BLaER1 treated with 17β-estradiol and CSF1 and Interleukin-3, amounts not matched to agents 10 nM and 100 nM (cell line): ENCODE data around the gene SEPTIN1.
"Not testable (repeated sequence)": the region's sequence is repeated elsewhere in the genome, so short reads cannot be mapped to it uniquely, and the experiment has no call there.

Experiments used
- H3K27ac ChIP-seq, 11 experiments: shearing (Covaris generic); formaldehyde crosslinking; 2 replicates each; pipeline ENCODE4 v1.8.1; 2022
- H3K27me3 ChIP-seq, 11 experiments: shearing (Covaris generic); formaldehyde crosslinking; 2 replicates each; pipeline ENCODE4 v1.8.1; 2022
- H3K36me3 ChIP-seq, 11 experiments: shearing (Covaris generic); formaldehyde crosslinking; 2 replicates each; pipeline ENCODE4 v1.8.1; 2022
- H3K4me1 ChIP-seq, 10 experiments: shearing (Covaris generic); formaldehyde crosslinking; 2 replicates each; pipeline ENCODE4 v1.8.1; 2022
- H3K4me2 ChIP-seq, 11 experiments: shearing (Covaris generic); formaldehyde crosslinking; 2 replicates each; pipeline ENCODE4 v1.8.1; 2022
- H3K4me3 ChIP-seq, 10 experiments: shearing (Covaris generic); formaldehyde crosslinking; 2 replicates each; pipeline ENCODE4 v1.8.1; 2022
- H3K9ac ChIP-seq, 11 experiments: shearing (Covaris generic); formaldehyde crosslinking; 2 replicates each; pipeline ENCODE4 v1.8.1; 2022
- H3K9me3 ChIP-seq, 11 experiments: shearing (Covaris generic); formaldehyde crosslinking; replicated peaks in 1 of 11; 2 replicates each; pipeline ENCODE4 v1.8.1; 2022
- H4K20me1 ChIP-seq, 11 experiments: shearing (Covaris generic); formaldehyde crosslinking; 2 replicates each; pipeline ENCODE4 v1.8.1; 2022
- Cebpa-rat ChIP-seq, 11 experiments: shearing (Covaris generic); IDR thresholded peaks; 2 replicates each; pipeline ENCODE4 v1.8.1; 2022

SEPTIN1 gene

GRCh38 chr16:30340621-30341020 lies 41.7 kb downstream of the SEPTIN1 start:
- H3K4me2 ChIP-seq = peak overlapping the region; percentile 48 to 86 (median 67)
- no peak for TF ChIP-seq Cebpa-rat (IDR thresholded peaks at IDR 0.05)
- H3K9ac ChIP-seq = peak overlapping the region in 2 of 11 experiments; percentile 30 to 44; a peak in 6 of 22 replicates
- H3K4me1 ChIP-seq = peaks cover 36 to 66% (median 62%) of the 10 kb centered on the region in 10 experiments
- peak overlapping the region in 5 of 11 experiments; percentile 5 to 32 (median 28); a peak in 6 of 22 replicates for H3K27ac ChIP-seq
- no peaks in the 10 kb centered on the region for H3K9me3 ChIP-seq
- H3K27me3 ChIP-seq = no peaks in the 10 kb centered on the region
- no peaks in the 10 kb centered on the region for H3K36me3 ChIP-seq
- H4K20me1 ChIP-seq = no peaks in the 10 kb centered on the region
- H3K4me3 ChIP-seq = 0 out of 20 replicates have a peak overlapping the region, but pooled peaks of 1 of the 10 experiments have one; percentile 2

DNA sequence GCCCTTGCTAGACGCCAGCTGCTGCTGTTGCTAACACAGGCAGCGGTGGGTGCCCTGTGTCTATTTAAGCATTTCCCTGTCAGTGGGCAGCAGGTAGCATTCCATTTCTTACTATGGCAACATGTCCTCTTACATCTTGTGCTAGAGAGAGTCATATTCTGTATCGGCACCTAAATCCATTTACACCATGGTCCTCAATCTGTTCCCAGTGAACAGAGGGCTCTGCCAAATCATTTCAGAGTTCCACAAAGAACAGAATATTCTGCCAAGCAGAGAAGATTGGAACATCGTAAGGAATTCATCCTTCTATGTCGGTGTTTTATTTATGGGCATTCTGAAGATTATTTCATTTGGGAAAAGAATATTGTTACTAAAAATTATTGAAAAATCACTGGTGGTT lies 43.6 kb downstream of the SEPTIN1 start:
- H3K9me3 ChIP-seq, H3K4me3 ChIP-seq, H3K27ac ChIP-seq, H3K27me3 ChIP-seq, H3K4me2 ChIP-seq, H3K9ac ChIP-seq, H4K20me1 ChIP-seq, H3K36me3 ChIP-seq: not testable (repeated sequence)
- H3K4me1 ChIP-seq = peaks cover 36 to 66% (median 63%) of the 10 kb centered on the region in 10 experiments

GRCh38 chr16:30337964-30338357 lies 44.4 kb downstream of the SEPTIN1 start:
- Histone ChIP-seq H3K27ac (peak overlapping the region in 4 of 11 experiments; percentile 31 to 47 (median 32); a peak in 3 of 22 replicates), H3K4me1 (peaks cover 34 to 59% (median 55%) of the 10 kb centered on the region in 10 experiments), H3K4me2 (peak overlapping the region in 9 of 11 experiments; percentile 43 to 97 (median 71); a peak in 16 of 22 replicates)
- H3K27me3 ChIP-seq, H4K20me1 ChIP-seq, H3K4me3 ChIP-seq, H3K9ac ChIP-seq, H3K36me3 ChIP-seq, H3K9me3 ChIP-seq: not testable (repeated sequence)

- H3K4me2 ChIP-seq = peak overlapping the region; percentile 78 to 97 (median 93)
- peaks cover 0 to 17% (median 10%) of the 10 kb centered on the region in 11 experiments; a peak in 12 of 22 replicates for H4K20me1 ChIP-seq
- H3K4me3 ChIP-seq = peak overlapping the region; percentile 68 to 79 (median 74)
- peak overlapping the region; percentile 90 to 94 (median 91) for H3K9ac ChIP-seq
- H3K36me3 ChIP-seq = no peaks in the 10 kb centered on the region
- no peak for TF ChIP-seq Cebpa-rat (IDR thresholded peaks at IDR 0.05)
- H3K27ac ChIP-seq = peak overlapping the region; percentile 42 to 94 (median 91); a peak in 21 of 22 replicates
- H3K27me3 ChIP-seq = no peaks in the 10 kb centered on the region
- peaks cover 26 to 45% (median 37%) of the 10 kb centered on the region in 10 experiments for H3K4me1 ChIP-seq
- H3K9me3 ChIP-seq = no peaks in the 10 kb centered on the region
Observed at GRCh38 chr16:30335598-30336474, 46.5 kb downstream of the SEPTIN1 start.

DNA sequence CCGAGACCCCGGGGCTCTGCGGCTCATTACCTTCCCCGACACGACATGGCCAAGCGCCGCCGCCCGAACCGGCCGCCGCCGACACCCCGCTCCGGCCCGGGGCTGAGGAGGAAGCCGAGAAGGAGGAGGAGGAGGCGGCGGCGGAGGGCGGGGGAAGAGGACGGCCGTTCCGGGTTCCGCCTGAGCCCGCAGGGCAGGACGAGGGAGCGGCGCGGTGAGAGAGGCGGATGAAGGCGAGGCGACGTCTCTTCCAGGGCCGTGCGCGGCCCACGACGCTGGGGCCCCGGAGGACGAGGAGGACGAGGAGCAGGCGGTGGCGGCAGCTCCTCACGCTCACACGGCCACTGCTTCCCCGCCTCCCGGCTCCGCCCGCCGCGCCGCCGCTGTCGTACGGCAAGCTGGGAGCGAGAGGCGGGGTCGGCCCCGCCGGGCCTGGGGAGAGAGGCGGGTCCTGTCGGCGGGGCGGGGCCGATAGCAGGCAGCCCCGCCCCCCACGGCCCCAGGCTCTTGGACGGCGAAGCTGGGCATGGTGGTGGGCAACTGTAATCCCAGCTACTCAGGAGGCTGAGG lies 47.2 kb downstream of the SEPTIN1 start:
- not testable (repeated sequence) for H3K9me3 ChIP-seq, H3K36me3 ChIP-seq, H3K27me3 ChIP-seq
- peak overlapping the region; percentile 90 to 94 (median 91) for H3K9ac ChIP-seq
- H4K20me1 ChIP-seq = peaks cover 0 to 21% (median 14%) of the 10 kb centered on the region in 11 experiments; a peak in 14 of 22 replicates
- peak overlapping the region; percentile 87 to 94 (median 91) for H3K27ac ChIP-seq
- H3K4me3 ChIP-seq = peak overlapping the region; percentile 68 to 79 (median 74)
- peak overlapping the region; percentile 78 to 97 (median 93) for H3K4me2 ChIP-seq
- H3K4me1 ChIP-seq = peaks cover 20 to 38% (median 30%) of the 10 kb centered on the region in 10 experiments

DNA sequence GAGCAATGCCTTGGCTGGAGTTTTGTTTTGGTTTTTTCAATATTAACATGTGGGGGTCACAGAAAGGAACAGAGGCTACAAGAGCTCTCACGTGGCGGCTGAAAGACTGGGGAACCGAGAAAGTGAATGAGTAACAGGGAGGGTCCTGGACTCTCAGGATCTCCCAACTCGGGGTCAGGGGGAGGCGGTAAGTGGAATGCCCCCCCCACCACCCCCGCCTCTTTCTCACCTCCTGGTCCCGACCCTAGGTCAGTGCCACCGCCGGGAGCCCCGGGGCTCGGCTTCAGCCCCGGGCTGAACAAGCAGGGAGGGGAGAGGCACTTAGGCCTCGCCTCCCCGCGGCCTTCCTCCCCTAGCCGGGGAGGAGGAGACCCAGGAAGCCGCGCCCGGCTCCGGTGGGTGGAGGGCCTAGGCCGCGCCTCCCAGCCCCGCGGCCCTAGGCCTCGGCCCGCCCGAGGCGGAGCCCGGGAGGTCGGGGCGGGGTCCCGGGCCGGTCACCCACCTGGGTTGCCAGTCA lies 47.8 kb downstream of the SEPTIN1 start:
- H4K20me1 ChIP-seq = peaks cover 0 to 26% (median 20%) of the 10 kb centered on the region in 11 experiments; a peak in 15 of 22 replicates
- peak overlapping the region in 6 of 11 experiments; percentile 15 to 78 (median 37); a peak in 9 of 22 replicates for H3K4me2 ChIP-seq
- peak overlapping the region; percentile 68 to 79 (median 74) for H3K4me3 ChIP-seq
- H3K9ac ChIP-seq = peak overlapping the region; percentile 90 to 94 (median 91)
- H3K27ac ChIP-seq = peak overlapping the region; percentile 87 to 94 (median 91)
- H3K27me3 ChIP-seq, H3K9me3 ChIP-seq, H3K36me3 ChIP-seq: not testable (repeated sequence)
- peaks cover 20 to 32% (median 25%) of the 10 kb centered on the region in 10 experiments for H3K4me1 ChIP-seq
